Inflammatory macrophage treated with lipopolysaccharide for 1 hour (primary cell): Measurements from ENCODE around the gene WDR46.

Experiments used
- DNase-seq, 2 donors: peaks; one replicate each; pipeline ENCODE4 v3.0.0-alpha.2; 2020 to 2022

Gene WDR46

DNA sequence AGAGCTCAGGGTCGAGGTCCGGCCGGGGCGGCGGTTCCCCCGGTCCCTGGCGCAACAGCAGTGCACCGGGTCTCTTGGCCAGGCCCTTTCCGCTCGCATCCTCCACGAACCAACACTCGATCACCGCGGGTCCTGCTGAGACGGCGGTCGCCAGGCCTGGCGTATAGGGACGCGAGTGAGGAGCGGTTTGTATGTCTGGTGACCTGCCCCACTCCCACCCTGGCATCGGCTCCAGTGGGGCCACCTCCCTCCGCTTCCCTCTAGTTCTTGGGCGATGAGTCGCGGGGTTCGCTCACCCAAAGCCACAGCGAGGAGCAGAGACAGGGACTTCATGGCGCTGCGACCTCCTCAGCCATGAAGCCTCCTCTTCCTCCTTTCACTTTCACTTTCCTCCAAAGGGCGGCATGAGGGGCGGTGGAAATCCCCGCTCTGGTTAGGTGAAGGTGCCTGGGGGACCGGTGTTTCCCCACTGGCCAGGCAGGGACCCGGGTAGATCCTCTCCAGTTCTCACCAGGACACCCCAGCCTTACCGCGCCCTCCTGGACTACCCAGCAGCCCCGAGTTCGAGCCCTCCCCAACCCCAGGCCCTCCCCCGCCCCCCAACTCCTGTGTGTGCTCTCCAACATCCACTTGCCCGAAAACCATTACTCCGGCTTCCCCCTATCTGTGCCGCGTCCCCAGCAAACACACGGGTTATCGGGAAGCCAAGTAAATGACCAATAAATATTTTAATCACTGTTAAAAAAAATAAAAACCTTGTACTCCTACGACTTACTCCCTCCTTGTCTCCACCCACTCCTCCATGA, 24.9 kb upstream of the WDR46 start, which contains the start of gene TAPBP:
Gene TAPBP (minus strand): TSS at position 370 of the 806 bp plus-strand sequence. CDS start 37 bp downstream, at position 333.
- peak; percentile 86 to 91 for DNase-seq

DNA sequence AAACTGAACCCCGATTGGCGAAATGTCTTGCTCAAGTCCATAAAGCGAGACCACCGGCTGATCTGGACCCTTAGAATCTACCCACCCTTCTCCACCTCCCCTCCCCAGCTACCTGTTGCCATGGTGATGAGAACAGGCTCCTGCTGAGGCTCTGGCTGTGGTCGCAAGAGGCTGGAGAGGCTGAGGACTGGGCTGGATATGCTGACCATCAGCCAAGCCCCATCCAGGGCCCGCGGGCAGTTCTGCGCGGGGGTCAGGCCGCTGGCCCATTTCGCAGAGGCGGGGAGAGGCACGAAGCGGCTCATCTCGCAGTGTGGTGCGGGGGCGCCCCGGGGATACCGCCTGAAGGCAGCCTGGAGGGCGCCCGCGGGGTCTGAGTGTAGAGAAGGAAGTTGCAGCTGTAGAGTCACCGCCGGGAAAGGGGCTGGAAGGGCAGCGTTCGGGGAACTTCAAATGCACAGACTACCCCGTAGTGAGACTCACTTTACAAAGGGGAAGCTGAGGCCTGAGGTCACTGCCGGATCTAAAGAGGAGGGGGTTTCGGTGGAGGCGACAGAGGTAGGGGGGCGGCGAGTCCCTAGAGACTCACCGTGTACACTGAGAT, 24.2 kb upstream of the WDR46 start:
- peak; percentile 77 to 80 for DNase-seq

DNA sequence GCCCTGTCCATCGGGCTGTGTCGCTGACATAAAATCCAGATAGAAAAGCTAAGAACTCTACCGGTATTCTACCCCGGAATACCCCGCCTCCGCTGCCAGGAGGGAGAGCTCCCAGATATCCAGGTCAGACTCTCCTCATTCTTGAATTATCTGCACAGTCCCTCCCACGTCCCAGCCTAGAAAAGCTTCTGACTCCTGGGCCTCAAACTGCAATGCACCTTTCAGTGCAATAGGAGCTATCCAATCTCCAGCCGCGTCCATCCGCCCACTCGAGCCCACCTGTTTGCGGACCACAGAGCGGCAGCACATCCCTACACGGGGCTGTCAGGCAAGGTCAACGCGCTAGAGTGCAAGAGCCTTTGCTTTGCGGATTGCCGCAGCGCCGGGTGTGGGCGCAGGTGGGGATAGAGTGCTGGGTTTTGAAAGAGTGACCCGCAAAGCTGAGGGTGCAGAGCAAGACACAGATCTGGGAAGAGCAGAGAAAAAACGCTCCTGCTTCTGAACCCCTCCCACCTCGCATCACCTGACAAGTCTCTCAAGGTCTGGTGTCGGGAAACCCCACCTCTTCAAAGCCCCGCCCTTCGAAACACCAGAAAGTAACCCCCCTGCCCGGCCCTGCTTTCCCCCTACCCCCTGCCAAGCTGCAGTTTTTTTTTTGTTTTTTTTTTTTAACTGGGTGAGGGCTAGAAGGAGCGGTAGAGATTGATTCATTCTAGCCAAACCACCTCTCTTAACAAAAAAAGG, 23.5 kb upstream of the WDR46 start:
- DNase-seq: peak; percentile 59 to 82

DNA sequence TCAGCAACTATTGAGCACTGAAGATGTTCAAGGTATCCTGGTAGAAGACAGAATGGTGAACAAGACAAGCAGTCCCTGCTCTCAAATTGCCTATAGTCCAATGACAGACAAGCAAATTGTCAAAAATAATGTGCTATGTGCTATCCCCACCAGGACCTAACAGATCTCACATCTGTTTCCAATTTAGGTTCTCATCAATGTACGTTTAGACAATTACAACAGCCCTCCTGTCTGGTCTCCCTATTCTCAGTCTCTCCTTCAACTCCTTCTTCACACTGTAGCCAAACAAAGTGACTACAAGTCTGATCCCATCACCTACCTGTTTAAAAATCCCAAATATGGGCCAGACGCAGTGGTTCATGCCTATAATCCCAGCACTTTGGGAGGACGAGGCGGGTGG, 17.3 kb upstream of the WDR46 start:
- DNase-seq: no peak

DNA sequence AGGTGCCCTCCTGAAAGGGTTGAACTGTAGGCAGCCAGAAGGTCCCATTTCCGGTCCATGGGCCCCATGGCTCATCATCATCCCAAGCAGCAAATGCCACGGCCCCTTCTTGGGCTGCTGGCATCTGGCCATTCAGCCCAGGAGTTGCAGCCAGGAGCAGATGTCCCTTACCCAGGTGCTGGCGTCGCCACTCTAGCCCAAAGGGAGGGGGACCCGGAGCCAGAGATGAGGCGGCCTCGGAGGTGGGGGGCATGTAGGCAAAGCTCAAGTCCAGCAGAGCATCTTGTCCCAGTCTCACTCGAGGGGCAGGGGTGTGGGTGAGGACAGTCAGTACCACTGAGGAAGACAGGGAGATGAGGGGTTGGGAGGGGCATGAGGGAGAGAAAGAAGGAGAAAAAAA, 16.0 kb upstream of the WDR46 start:
- DNase-seq: no peak

DNA sequence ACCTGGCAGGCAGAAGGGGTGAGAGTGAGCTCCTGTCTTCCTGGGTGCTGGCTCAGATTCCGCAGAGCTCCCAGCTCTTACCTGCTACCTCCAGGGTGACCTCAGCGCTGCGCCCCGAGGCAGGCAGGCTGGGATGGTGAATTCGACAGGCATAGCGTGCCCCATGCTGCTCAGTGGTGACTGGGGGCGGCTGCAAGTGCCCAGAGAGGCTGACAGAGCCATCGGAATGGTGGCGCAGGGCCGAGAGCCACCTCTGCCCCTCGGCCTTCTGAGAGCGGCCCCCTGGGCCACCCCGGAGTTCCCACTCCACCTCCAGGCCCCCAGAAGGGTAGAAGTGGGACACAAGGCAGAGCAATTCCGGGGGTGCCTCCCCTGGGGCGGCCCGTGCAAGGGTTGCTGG, 15.2 kb upstream of the WDR46 start:
- no peak for DNase-seq

DNA sequence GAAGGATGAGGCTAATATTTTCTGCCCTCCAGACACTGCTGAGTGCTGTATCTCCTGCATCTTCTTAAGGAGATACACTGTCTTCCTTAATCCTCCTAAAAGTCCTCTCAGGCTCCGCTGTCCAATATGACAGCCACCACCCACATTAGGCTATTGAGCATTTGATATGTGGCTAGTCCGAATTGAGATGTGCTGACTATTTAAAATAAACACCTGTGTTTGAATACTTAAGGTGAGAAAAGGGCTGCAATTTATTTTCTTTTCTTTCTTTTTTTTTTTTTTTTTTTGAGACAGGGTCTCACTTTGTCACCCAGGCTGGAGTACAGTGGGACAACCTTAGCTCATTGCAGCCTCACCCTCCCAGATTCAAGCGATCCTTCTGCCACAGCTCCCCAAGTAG, 12.8 kb upstream of the WDR46 start:
- no peak for DNase-seq

DNA sequence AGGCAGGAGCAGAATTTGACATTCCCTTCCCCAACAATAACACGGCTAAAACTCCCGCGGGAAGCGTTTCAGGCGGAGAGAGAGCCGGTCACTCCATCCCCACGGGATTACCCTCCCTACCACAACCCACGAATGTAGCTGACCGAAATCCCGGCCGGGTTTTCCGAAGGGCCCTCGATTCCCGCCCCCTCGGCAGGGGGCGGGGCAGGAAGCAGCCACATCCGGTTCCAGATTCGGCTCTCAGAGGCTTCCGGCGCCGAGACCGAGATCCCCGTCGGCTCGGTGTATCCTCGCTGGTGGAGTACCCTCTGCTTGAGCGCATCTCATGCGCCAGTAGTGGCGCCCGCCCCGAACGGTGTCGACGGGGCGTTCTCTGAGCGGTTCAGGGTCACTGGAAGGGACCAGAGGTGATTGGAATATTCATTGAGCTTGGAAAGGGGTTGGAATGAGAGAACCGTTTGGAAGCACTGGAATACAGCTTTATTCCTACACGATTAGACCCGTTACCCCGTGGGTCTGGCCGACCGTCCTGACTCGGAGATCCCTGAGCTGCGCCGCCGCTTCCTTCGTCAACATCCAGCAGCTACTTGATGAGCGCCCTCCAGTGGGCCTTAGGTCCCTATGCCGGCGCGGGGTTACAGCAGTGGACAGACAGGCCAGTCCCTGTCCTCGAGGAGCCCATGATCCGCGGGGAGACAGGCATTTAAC, 10.4 kb upstream of the WDR46 start:
- DNase-seq: peak; percentile 93 to 97

DNA sequence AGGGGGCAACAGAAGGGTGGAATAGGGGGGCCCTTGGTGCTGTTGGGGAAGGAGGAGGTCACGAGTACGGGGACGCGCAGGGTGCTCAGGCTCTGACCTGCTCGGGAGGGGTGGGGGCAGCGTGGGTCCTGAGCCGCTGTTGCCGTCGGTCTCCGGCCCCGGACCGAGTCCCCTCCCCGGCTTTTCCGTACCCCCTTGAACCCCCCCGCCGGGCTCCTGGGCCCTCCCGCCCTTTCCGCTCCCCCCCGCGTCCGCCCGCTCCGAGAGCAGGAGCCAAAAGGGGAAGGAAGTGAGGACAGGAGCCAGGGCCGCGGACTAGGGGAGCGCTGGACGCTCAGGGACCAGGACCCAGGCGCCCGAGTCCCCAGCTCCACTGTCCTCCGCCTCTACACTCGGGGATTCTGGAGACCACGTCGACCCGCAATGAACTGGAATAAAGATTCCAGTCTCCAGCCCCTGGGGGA, 9.8 kb upstream of the WDR46 start, which contains the start of gene RGL2:
Gene RGL2 (minus strand): TSS at position 170 of the 464 bp plus-strand sequence. CDS start 332 bp downstream, outside the sequence.
- DNase-seq: peak in 1 of 2 donors; percentile 57

DNA sequence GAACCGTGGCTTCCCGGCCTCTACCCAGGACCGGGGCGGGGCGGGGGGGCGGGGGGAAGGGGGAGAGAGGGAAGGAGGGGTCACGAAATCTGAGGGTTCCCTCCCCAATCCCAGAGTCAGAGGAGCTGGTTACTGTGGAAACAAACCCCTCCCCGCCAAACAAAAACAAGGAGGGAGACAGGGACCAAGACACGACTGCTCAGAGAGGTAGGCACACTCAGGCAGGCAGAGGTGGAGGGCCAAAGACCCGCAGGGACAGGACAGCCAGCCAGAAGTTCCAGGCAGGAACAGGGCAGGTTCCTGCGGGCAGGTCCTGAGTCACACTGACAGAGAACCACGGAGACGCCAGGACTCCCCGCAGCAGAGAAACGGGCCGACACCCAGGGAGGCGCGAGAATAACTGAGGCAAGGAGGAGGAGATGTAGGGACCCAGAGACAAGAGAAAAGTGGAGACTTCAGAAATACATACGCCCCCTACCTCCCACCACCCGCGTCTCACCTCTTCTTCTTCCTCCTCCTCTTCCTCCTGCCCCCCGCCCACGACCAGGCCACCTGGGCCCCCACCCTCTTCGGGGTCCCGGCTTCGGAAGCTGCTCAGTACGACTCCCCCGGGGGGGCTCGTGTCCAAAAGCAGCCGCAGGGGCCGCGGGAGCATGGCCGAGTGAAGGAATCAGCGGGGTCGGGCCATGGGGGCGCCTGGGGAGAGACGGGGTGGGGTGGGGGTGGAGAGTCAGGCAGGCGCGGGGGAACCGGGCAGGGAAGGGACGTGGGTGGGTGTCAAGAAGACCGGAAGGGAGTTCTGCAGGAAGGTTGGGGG, 9.1 kb upstream of the WDR46 start:
- peak; percentile 74 for DNase-seq

DNA sequence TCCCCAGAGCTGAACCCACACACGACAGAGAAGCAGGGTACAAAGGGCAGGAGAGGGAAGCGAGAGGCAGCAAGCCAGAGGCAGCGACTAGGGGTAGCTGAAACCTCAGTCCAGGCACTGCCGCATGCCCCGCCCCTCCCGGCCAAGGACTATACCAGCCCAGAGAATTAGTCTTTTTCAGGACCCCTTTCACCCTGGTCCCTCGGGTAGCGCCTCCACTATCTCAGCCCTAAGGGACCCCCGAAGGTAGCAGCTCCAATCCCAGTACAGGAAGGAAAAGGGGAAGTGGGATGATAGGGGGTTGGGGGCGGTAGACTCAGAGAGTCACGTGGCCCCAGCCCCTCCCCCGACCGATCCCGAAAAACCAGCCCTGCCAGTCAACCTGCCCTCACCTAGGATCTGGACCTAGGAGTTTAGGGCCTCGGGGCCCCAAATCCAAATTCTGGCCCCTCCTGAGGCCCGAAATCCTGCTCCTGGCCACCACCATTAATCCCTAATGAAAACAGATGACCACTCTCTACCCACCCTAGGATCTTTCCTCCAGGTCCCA, 8.4 kb upstream of the WDR46 start:
- peak in 1 of 2 donors; percentile 12 for DNase-seq

DNA sequence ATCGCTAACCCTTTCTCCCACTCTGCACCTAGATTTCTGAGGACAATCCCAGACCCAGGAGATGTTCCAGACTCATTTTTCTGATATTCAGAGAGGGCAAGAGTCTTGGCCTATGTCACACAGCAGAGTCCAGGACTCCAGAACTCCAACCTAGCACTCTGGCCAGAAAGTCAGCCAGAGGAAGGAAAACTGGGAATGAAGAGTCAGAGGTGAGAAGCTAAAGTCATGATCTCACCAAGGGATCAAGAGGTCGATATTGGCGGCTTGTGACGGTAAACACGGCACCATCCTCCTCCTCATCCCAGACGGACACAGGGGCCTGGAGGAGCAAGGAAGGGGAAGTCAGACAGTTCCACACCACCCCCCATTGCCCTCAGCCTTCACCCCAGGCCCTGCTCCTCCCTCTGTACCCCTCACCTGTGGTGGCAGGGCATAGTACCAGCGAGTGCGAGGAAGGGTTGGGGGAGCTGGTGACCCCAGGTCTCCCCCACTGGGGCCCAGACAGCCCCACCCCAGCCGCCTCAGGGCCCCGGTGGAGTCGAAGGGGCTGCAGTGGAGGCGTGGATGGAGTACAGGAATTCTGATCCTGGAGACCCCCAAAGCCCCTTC, 7.9 kb upstream of the WDR46 start:
- no peak for DNase-seq

DNA sequence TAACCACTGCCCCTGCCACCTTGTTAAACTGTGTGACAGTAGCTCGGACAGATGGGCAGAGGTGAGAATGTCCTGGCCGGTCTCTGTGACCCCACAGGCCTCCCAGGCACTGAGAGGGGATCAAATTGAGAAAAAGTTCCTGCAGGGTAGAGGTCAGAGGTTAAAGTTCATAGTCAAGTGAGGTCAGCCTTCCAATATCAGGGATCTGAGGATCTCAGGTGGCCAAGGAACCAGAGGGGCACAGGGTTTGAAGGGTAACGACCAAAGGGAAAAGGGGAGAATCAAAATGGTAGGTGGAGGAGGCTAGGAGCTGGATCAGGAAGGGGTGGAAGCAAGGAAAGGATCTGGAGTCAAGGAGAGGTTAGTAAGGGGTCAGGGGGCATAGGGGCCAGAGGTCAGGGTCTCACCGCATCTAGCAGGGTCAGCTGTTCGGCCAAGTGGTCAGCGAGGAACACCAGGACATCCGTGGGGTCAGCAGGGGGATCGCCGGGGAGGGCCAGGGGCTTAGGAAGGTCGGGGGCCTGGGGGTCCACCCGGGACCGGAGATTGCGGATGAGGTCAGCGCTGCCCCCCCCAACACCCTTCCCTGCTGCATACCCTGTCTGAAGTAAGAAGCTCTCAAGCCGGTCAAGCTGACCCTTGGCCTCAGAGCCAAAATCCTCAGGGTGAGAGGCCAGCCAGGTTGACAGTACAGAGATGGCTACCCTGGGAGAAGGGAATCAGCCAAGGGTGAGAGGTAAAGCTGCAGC, 6.8 kb upstream of the WDR46 start:
- no peak for DNase-seq

DNA sequence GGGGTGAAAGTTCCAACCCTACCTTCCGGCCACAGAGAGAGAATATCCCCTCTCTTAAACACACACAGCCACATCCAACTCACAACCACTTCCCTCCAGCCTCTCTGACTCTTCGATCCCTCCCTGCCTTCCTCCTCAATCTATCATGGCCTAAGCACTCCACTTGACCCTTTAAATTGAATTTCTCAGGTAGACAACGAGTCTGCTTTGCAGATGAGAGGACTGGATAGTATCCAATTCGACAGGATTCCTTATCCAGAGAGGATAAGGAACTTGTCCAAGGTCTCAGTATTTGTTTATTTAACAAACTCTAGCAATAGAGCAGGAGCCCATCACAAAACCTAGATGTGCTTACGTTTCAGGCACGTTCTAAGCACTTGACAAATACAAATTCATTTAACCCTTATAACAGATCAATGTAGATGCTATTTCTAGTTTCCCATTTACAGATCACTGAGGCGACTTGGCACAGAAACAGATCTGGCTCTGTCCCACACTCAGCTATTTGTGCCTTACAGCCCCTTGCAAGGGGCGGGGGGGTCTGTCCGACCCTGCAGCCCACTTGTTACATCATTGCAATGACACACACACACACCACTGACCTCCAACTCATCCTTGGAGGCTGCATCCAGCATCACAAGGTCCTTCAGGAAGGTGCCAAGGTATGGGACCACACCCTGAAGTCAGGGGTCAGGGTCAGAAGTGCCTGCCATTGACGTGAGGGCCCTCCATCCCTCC, 5.2 kb upstream of the WDR46 start:
- DNase-seq: no peak

DNA sequence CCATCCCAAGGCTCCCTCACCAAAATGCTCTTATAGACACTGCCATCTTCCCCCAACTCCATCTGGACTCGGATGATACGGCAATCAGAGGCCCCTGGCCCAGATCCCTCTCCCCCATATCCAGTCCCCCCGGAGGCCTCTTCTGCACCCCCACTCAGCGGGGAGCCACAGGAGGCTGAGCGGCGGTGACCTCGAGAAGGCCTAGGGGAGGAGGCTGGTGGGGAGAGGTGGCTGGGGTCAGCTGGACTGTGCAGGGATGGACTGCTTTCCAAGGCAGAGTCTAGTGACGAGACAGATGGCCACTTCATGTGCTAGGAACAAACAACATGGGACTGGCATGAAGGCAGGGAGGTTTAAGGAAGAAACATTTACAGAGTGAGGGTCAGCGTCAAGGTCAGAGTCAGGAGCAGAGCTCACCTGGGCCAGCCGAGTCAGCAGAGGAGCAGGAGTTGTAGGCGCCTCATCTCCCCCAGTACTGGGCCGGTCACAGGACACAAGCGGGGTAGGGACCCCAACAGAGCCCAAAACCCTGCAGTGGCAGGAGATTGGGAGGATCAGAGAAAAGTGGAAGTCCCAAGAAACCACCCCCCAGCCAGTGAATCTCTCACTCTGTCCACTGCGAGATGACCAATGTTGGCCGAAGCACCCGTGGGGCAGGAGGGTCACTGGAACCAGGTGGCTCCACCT, 4.1 kb upstream of the WDR46 start:
- DNase-seq: no peak

DNA sequence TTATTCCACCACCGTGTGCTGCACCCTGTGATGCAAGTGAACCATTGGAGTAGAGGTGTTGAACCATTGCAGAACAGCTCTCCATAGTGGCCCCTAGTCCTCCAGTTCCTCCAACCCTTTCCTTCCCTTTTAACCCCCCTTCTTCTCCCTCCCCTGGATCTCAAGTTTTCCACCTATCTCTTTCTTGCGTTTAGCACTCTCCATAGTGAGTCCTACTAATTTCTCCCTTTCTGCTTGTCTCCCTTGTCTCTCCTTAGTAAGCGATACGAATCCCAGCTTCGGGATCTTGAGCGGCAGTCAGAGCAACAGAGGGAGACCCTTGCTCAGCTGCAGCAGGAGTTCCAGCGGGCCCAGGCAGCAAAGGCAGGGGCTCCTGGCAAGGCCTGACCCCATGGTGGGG, 1.4 kb upstream of the WDR46 start:
- DNase-seq: no peak

DNA sequence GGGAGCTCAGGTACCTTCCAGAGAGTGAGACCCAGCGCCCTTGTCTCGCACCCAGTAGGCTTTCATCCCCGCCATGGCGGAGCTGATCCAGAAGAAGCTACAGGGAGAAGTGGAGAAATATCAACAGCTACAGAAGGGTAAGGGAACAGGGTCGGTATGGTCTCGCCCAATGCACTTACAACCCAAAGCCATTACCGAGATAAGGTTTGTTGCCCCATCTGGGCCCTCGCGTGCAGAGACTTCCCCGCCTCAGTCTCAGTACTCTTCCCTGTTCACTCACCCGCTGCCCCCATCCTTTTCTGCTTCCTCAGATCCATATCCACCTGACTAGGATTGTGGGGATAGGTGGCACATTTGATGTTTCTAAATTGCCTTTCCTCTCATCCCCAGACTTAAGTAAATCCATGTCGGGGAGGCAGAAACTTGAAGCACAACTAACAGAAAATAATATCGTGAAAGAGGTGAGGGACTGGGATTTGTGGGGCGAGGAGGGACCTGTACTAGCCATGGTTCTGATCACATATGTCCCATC, 811 bp upstream of the WDR46 start:
- no peak for DNase-seq

DNA sequence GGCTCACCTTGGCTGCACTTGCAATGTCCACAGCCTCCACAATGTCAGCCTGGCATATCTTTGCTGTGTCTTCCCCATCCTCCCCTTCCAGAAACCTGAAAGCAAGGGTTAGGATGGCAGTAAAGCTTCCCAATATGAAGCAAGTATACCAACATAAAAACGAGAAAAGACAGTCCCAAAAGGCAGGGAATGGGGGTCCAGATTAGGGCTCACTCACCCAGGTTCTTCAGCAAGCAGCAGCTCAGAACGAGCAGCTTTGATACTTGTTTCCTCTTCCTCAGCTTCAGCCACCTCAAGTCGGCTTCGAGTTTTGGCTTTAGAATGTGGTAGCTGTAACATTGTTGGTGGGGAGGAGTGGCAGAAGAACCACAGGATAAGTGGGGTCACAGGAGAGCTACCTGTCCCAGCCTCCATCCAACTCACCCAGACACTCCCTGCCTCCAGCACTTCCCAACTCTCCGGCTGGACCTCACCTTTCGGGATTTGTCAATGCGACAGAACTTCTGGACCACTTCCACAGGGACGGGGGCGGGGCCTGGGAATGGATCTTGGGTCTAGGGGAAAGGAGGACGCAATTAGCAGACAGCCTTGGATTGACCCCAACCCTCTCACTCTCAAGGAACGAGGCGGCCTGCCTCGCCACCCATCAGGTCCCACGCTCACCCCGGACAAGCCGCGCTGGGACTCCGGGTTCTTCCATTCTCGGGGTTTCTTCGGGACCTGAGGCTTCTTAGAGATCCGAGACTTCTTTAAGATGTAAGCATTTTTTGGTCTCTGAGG, 708 bp downstream of the WDR46 start:
- DNase-seq: no peak
